Ureter (tissue), 1 donor: Measurements from ENCODE around the gene P2RX7. TPM values are rescaled to one million over a fixed set of nuclear protein-coding genes. Genes with fewer than 3 reads are reported as not detected.

Experiments
- DNase-seq: peaks from one replicate; pipeline ENCODE4 v3.0.0-alpha.2; 2020; ENCODE audit warnings: low spot score
- total RNA-seq: library from RNA; stranded (reverse); gene quantifications from one replicate; pipeline ENCODE4 v1.2.4, GENCODE V29; 2023
- donor health status: DM: yes; HTN: yes; CAD: no.

Gene P2RX7
- total RNA-seq, 1 donor from 2014 or later = 1.8 TPM

GRCh38 chr12:121110211-121110940, 22.3 kb upstream of the P2RX7 start:
- DNase-seq = peak; percentile 63

DNA sequence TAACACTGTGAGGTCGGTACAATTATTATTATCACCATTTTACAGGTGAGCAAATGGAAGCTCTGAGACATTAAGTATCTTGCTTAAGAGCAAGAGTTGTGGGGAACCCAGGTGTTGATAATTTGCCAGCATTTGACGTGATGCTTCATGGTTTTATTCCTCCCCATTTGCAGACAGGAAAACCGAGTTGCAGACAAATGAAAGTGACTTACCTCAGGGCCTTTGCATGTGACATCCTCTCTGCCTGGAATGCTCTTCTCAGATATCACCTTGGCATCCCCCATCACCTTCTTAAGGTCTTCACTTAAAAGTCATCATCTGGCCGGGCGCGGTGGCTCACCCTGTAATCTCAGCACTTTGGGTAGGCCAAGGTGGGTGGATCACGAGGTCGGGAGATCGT, 21.0 kb upstream of the P2RX7 start:
- DNase-seq = no peak

DNA sequence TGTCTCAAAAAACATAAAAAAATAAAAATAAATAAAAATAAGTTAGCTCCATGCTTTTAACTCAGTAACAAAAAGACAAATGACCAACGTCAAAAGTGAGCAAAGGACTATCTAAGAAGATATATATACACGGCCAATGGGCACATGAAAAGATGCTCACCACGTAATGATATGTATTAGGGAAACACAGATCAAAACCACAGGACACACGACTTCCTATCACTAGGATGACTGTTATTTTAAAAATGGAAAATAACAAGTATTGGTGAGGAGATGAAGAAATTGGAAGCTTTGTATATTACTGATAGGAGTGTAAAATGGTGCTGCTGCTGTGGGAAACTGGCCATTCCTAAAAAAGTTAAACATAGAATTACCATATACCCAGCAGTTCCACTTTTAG, 20.2 kb upstream of the P2RX7 start:
- no peak for DNase-seq

GRCh38 chr12:121113057-121113456, 19.6 kb upstream of the P2RX7 start:
- DNase-seq = no peak

- DNase-seq = no peak
These were observed 18.5 kb upstream of the P2RX7 start for GRCh38 chr12:121114019-121114639.

DNA sequence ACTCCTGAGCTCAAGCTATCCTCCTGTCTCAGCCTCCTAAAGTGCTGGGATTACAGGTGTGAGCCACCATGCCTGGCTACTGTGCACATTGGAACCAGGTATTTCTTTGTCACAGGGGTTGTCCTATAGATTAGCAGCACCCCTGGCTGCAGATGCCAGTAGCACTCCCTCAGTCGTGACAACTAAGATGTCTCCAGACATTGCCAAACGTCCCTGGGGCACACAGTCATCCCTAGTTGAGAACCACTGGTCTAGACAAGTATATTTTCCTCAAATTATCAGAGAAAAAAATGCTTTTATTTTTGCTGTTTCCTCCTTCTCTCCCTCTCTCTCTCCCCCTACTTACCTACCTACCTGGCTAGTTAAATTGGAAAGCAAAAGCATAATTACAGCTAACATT, 17.9 kb upstream of the P2RX7 start:
- DNase-seq = no peak

- DNase-seq = no peak
These were observed 17.1 kb upstream of the P2RX7 start for GRCh38 chr12:121115530-121115929.

GRCh38 chr12:121116318-121117225, 16.1 kb upstream of the P2RX7 start:
- DNase-seq = no peak

DNA sequence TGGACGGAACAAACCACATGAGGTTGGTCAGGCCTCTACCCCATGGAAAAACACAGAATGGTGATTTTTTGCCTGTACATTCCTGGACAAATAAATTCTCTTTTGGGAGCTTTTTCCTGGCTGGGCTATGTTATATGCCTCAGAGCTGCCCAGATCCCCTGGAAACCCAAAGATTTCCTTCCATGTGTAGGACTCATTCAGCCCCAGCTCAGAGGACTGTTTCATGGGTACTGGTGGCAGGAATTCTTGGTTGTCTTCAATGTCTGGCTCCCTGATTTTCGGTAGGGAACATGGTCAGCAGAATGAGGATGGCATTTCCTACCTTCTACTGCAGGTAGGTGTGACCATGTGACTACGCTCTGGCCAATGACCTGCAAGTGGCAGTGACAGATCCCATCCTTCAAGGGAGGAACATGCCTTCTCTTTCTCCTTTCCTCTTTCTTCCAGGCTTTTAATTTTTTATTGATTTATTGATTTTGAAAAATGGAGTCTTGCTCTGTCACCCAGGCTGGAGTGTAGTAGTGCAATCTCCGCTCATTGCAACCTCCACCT, 15.4 kb upstream of the P2RX7 start:
- no peak for DNase-seq

GRCh38 chr12:121120323-121120722, 12.4 kb upstream of the P2RX7 start:
- DNase-seq = no peak

GRCh38 chr12:121120989-121121755, 11.5 kb upstream of the P2RX7 start:
- DNase-seq = no peak

- no peak for DNase-seq
These were observed 10.9 kb upstream of the P2RX7 start for GRCh38 chr12:121121805-121122204.

DNA sequence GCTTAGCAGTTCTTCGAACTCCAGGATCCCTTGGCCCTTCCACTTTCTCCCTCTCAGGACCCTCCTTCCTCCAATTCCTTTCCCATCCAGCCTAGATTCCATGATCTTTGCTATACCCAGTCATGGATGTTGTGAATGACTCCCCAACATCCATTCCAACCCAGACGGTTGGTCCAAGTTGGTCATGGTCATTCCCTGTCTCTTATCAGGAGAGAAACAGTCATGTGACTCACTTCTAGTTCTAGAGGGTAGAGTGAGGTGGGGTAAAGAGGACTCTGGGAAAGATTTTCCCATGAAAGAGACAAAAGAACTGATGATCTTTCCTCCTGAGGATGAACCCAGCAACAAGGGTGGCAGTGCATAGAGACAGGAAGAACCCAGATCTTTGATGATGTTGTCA, 9.2 kb upstream of the P2RX7 start:
- DNase-seq = no peak

DNA sequence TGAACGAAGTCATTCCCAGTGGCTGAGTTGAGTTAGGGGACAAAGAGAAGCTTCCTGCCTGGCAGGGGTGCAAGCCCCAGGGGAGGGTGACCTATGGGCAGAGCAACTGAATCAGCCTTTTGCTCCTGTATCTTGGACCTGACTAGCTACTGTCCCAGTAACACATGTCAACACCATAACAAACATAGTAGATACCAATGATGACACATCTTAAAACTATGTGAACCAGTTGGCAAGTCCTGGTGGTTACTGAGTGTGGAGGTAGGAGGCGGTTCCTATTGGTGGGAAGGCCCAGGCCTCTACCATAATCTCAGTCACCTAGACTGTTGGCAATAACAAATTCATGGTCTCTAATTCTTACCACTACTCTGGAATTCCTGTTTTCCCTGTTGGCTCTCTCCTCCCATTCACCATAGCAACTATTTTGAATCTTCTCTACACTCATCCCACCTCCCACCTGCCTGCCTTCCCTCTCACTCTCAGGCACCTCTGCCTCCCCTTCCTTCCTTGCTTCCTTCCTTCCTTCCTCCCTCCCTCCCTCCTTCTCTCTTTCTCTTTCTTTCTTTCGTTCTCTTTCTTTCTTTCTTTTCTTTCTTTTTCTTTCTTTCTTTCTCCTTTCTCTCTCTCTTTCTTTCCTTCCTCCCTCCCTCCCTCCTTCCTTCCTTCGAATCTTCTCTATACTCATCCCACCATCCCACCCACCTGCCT, 8.1 kb upstream of the P2RX7 start:
- DNase-seq = no peak

DNA sequence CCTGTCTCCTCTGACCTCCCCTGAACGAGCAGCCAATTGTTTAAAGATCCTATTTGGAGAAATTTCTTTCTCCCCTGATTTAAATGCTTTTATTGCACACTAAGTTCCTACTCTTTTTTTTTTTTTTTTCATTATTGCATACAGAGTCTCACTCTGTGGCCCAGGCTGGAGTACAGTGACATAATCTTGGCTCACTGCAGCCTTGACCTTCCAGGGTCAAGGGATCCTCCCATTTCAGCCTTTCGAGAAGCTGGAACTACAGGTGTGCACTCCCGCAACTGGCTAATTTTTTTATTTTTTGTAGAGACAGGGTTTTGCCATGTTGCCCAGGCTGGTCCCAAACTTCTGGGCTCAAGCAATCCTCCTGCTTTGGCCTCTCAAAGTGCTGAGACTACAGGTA, 5.2 kb upstream of the P2RX7 start:
- no peak for DNase-seq

GRCh38 chr12:121128908-121129810, 3.5 kb upstream of the P2RX7 start:
- DNase-seq = peak; percentile 85

- DNase-seq = no peak
These were observed 2.9 kb upstream of the P2RX7 start for GRCh38 chr12:121129811-121130147.

GRCh38 chr12:121130866-121131373, 1.8 kb upstream of the P2RX7 start:
- no peak for DNase-seq

DNA sequence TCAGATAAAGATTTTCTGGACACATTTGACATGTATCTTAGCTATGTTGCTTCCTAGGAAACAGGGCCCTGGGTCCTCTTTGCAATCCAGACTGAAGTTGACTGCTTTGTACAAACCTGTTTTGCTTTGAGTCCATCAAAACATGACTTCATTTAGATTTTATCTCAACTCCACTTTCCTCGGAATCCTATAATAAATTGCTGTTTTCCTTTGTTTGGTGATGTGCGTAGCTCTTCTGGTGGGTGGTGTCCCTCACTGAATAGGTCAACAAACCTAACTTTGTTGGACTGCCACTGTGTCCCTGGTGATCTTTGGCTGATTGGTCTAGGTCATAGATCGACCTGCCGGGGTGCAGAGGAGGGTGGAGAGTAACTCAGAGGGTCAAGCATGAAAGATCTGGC, 735 bp upstream of the P2RX7 start:
- no peak for DNase-seq

GRCh38 chr12:121133838-121134237, 1.2 kb downstream of the P2RX7 start:
- no peak for DNase-seq
